Neural progenitor cell (in vitro differentiated cells): ENCODE data around the gene HACE1.

Experiments used
- EZH2 ChIP-seq: fragments of 200-600 bp; sonication (generic); IDR thresholded peaks from 2 replicates; pipeline ENCODE4 v1.6.1; 2017; ENCODE audit warnings: antibody characterized with exemption, mild to moderate bottlenecking, moderate library complexity
- EZH2phosphoT487 ChIP-seq: fragments of 200-600 bp; sonication (generic); IDR thresholded peaks from 2 replicates; pipeline ENCODE4 v1.6.1; 2017; ENCODE audit warnings: antibody characterized with exemption
- TF ChIP-seq, protein P1 (sequence below): fragments of 200-600 bp; sonication (generic); IDR thresholded peaks from 2 replicates; pipeline ENCODE4 v1.5.1; 2017; ENCODE audit warnings: antibody characterized with exemption, mild to moderate bottlenecking

DNA sequence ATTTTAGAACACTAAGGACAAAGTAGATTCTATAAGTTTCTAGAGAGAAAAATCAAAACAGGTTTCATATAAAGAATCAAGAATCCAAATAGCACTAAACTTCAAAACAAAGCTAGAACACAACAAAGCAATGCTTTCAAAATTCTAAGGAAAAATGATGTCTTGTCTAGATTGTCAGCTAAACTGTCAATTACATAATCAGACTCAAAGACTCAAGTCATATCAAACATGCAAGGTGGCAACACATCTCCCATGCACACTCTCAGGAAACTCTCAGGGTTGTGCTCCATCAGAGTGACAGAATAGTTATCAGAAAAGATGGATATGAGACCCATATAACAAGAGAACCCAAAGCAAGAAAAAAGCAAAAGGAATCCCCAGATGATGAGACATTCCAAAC, 23.9 kb downstream of the HACE1 start:
- TF ChIP-seq EZH2 (no peak), EZH2phosphoT487 (no peak)
- TF ChIP-seq, protein P1, sequence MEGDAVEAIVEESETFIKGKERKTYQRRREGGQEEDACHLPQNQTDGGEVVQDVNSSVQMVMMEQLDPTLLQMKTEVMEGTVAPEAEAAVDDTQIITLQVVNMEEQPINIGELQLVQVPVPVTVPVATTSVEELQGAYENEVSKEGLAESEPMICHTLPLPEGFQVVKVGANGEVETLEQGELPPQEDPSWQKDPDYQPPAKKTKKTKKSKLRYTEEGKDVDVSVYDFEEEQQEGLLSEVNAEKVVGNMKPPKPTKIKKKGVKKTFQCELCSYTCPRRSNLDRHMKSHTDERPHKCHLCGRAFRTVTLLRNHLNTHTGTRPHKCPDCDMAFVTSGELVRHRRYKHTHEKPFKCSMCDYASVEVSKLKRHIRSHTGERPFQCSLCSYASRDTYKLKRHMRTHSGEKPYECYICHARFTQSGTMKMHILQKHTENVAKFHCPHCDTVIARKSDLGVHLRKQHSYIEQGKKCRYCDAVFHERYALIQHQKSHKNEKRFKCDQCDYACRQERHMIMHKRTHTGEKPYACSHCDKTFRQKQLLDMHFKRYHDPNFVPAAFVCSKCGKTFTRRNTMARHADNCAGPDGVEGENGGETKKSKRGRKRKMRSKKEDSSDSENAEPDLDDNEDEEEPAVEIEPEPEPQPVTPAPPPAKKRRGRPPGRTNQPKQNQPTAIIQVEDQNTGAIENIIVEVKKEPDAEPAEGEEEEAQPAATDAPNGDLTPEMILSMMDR = no peak
